GM18507 (cell line): ENCODE measurements around the gene DTL.

ENCODE experiments used
- DNase-seq: peaks from one replicate; pipeline ENCODE4 v3.0.0; 2011; ENCODE audit warnings: low read depth; ENCODE audit not compliant: insufficient read length; ENCODE audit errors: extremely low spot score
- FAIRE-seq: peaks from 2 replicates; lab custom pipeline; 2011; peaks lifted over from hg19 to GRCh38; lab: Jason Lieb, UNC

DTL gene

GRCh38 chr1:212082765-212083406, 47.3 kb downstream of the DTL start:
- no peak for FAIRE-seq
- no peak for DNase-seq

- FAIRE-seq: peak; percentile 33
- DNase-seq: no peak
Observed at GRCh38 chr1:212089560-212090163, 54.1 kb downstream of the DTL start.

DNA sequence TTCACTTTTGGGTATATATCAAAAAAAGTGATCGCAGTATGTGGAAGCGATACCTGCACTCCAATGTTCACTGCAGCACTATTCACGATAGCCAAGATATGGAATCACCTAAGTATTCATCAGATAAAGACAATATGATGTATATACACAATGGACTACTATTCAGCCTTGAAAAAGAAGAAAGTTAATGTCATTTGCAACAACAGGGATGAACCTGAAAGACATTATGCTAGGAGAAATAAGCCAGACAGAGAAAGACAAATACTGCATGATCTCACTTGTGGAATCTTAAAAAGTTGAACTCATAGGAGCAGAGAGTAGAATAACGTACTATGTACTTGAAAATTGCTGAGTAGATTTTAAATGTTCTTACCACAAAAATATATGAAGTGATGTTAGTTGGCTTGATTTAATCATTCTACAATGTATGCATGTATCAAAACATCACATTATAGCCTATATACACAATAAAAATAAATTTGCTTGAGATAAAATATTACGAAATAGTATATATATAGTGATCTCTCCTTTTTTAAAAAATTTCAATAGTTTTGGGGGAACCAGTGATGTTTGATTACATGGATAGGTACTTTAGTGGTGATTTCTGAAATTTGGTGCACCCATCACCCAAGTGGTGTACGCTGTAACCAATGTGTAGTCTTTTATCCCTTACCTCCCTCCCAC, 56.0 kb downstream of the DTL start:
- FAIRE-seq (no peak), DNase-seq (no peak)

DNA sequence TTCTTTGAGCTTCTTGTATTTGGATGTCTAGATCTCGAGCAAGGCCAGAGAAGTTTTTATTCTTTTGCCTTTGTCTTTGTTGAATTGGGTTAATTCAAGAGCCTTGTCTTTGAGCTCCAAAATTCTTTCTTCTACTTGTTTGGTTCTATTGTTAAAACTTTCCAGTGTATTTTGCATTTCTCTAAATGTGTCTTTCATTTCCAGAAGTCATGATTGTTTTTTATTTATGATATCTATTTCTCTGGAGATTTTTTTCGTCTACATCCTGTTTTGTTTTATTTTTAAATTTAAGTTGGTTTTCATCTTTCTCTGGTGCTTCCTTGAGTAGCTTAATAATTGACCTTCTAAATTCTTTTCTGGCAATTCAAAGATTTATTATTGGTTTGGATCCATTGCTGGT, 61.8 kb downstream of the DTL start:
- no peak for DNase-seq
- no peak for FAIRE-seq

DNA sequence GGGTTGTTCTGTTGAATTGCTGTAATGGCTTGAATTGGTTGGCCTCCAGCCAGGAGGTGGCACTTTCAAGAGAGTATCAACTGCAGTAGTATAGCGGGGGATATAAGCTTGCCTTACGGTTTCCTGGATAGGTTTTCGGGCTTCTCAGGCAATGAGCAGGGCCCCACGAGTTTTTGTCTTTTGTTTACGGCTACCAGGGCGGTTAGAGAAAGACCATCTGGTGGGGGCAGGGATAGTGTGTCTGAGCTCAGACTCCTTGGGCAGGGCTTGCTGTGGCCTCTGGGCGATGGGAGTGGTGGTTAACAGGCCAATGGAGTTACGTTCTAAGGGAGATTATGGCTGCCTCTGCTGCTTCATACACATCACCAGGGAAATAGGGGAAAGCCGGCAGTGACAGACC, 62.8 kb downstream of the DTL start:
- no peak for FAIRE-seq
- DNase-seq: no peak

GRCh38 chr1:212098771-212099170, 63.2 kb downstream of the DTL start:
- no peak for FAIRE-seq
- DNase-seq: no peak

DNA sequence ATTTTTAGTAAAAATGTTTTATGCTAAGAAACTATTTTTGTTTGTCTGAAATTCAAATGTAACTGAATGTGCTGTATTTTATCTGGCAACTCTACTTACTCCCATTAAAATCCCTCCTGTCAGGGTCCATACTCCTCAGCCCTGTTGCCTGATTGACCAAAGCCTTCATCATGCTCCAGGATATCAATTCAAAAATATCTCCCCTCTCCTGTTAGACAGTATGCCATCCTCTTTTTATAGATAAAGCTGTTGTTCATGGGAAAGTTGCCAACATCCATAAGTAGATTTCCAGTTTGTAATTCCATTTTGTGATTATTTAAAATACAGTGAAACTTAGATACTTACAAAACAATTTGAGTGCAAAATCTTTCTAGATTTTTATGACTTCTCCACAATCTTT, 65.7 kb downstream of the DTL start:
- DNase-seq: no peak
- no peak for FAIRE-seq

GRCh38 chr1:212101735-212102134, 66.2 kb downstream of the DTL start:
- FAIRE-seq (no peak), DNase-seq (no peak)

DNA sequence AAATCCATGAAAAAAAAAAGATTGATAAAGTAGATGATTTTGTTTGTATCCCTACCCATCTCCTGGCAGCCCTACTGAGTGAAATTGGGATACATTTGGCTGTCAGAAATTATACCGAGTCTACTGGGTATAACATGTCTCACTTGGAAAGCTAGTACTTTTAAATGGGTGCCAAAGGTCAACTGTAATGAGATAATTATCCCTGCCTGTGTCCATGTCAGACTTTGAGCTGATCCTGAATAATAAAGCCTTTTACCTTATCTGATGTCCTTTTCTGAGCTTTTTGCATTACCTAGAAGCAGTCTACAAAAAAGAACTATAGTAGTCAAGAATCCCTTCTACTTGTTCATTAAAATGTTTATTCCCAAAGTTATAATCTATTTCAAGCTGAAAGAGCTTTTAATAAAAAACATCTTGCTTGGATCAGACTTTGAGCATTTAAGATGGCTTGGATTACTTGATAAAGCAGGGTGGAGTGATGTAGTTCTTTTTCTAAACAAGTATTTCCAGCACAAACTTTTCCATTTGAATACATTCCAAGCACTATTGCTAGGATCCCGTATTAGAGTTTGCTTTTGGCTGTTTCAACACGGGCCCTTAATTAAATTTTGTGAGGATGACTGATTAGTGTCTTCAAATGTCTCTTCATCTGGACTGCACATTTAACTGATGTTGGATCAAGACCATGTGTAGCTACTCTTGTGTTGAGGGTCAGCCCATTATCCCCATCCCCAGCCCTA, 69.2 kb downstream of the DTL start:
- DNase-seq (no peak), FAIRE-seq (no peak)

DNA sequence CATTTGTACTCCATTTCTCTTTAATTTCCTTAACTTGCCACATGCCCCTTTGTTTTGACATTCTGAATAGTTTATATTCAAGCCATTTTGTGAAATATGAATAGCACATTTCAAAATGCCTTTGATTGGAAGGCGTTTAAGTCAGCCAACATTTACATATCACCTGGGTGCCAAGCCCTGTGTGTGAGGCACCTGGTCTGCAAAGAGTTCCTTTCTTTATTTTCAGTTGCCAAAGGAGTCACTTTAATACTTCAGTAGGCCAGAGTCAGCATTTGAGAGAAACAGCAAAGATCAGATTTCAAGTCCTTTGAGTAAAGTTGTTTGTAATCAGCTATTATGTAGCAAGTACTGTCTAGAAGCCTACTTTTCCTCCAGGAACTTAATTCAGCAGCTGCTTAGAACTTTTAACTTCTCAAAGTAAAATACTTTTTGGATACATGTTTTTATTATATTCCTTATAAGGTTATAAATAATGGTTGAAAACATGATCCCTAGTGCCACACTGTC, 70.8 kb downstream of the DTL start:
- DNase-seq (no peak), FAIRE-seq (no peak)

GRCh38 chr1:212107481-212107880, 71.9 kb downstream of the DTL start:
- FAIRE-seq (no peak), DNase-seq (no peak)

DNA sequence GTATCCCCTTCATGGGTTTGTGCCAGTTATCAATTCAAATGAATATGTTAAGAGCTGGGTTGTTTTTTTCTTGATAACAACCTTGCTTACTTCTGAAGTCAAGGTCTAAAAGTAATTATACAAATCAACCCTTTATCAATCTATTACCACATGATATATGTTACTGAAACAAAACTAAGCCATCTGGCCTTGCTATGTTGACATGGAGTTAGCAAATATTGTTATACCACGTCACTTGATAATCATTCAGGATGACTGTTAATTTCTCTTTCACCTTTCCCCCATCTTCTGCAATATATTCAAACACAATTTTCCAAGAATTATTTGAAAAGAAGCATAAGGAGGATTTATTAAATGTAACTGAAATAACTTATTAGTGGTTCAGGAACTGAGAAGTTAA, 72.6 kb downstream of the DTL start:
- FAIRE-seq: no peak
- DNase-seq: no peak

- no peak for DNase-seq
- no peak for FAIRE-seq
Observed at GRCh38 chr1:212108981-212109380, 73.4 kb downstream of the DTL start.

DNA sequence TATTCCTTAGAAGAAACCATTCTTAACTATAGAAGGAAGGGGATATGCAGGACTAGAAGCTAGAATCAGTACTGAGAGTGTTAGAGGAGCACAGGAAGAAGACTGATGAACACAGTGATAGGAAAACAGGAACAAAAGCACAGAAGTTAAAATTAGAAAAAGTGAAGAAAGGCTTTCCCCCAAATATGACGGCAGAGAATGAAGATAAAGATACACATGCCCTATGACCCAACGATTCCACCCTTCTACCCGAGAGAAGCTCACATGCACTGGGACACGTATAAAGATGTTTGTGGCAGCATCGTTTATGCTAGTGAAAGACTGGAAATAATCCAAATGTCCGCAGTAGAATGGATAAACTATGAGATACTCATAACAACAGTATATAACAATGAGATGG, 74.2 kb downstream of the DTL start:
- DNase-seq (no peak), FAIRE-seq (no peak)

DNA sequence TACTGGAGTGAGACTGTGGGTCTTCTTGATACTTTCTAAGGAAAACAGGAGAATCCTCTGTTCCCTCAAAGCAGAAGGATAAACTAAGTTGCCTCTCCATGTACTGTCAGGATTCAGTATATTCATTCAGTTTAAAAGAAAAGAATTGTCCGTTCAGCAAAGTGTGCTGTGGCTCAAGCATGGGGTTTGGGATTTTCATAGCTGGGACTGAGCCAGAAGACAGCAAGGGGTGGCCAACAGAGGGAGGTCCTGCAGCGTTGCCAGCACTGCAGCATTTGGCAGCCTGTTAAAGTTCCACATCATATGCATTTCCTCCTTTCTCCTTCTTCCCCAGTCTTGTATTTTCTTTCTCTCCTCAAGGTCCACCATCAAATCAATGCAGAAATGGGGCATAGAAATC, 75.1 kb downstream of the DTL start:
- DNase-seq (no peak), FAIRE-seq (no peak)

- no peak for FAIRE-seq
Observed at GRCh38 chr1:212111536-212111935, 76.0 kb downstream of the DTL start.

DNA sequence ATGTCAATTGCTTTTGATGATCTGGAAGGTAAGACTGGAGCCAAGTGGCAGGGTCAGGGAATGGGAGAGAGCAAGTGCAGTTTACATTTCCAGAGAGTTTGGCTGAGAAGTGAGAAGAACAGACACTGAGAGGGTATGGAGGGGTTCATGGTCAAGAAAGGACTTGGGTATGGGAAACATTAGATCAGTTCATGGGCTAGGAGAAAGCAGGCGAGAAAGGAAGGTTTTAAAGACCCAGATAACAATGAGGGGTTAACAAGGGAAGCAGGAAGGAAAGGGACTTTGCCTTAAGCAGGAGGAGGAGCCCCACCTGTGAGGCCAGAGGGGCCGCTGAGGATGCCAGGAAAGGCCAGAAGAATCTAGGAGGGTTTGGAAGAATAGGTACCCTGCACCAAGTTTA, 78.2 kb downstream of the DTL start:
- no peak for DNase-seq
- FAIRE-seq: no peak

More at GRCh38 chr1:212111536-212111935, 76.0 kb downstream of the DTL start:
- no peak for DNase-seq

- no peak for FAIRE-seq
- no peak for DNase-seq
Observed at GRCh38 chr1:212118167-212118871, 82.8 kb downstream of the DTL start.

DNA sequence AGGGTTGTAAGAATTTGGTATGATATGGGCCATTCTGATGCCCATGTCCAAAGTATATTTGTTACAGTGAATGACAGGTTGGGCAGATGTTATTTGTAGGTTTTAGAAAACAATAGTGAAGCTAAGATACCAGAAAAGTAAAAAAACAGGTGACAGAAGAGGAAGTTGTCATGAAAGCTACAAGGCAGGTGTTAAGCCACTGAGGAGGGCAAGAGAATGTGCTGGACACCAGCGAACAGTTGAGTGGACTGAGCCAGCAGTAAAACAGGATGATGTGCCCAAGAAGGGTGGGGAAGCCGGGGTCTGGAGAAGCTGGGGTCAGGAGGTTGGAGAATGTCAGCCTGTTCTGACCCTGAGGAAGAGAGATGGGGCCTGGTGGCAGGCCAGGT, 83.3 kb downstream of the DTL start:
- no peak for FAIRE-seq
- no peak for DNase-seq

- no peak for DNase-seq
- FAIRE-seq: no peak
Observed at GRCh38 chr1:212119397-212119837, 83.9 kb downstream of the DTL start.
